Activated CD4-positive, alpha-beta T cell treated with anti-CD3 and anti-CD28 coated beads, Interleukin-2, amount 10 ng/mL, durations not matched to agents 7 days and 5 days (primary cell): ENCODE measurements around the gene ATP5F1C. TPM values are rescaled to one million over a fixed set of nuclear protein-coding genes. Genes with fewer than 3 reads are reported as not detected.

Experiments used
- CTCF ChIA-PET: fragments of 350-600 bp; sonication (Branson Sonifier 250); formaldehyde crosslinking; loops from one replicate; lab custom pipeline; 2021; ENCODE audit warnings: antibody characterized with exemption; lab: Charles Lee
- POLR2A ChIA-PET: fragments of 350-600 bp; sonication (Branson Sonifier 250); formaldehyde crosslinking; loops from one replicate; lab custom pipeline; 2021; ENCODE audit warnings: antibody characterized with exemption; lab: Charles Lee
- DNase-seq: peaks from one replicate; pipeline ENCODE4 v3.0.0-alpha.2; 2020
- H3K27ac Mint-ChIP-seq: one replicate; pipeline ENCODE4 v1.8.0; 2021; ENCODE audit warnings: mild to moderate bottlenecking, moderate library complexity, mixed read lengths
- H3K27me3 Mint-ChIP-seq: one replicate; pipeline ENCODE4 v1.8.0; 2021; ENCODE audit warnings: mixed read lengths
- H3K36me3 Mint-ChIP-seq: one replicate; pipeline ENCODE4 v1.8.0; 2021; ENCODE audit warnings: low read depth, mixed read lengths
- H3K4me1 Mint-ChIP-seq: one replicate; pipeline ENCODE4 v1.8.0; 2021; ENCODE audit warnings: mixed read lengths
- H3K4me3 Mint-ChIP-seq: one replicate; pipeline ENCODE4 v1.8.0; 2021; ENCODE audit warnings: mild to moderate bottlenecking, moderate library complexity, mixed read lengths
- H3K9me3 Mint-ChIP-seq: one replicate; pipeline ENCODE4 v1.8.0; 2021; ENCODE audit warnings: mixed read lengths
- total RNA-seq, 2 experiments: library from RNA; stranded (reverse); gene quantifications; one replicate each; pipeline ENCODE4 v1.2.3, GENCODE V29; 2021

ATP5F1C gene
- total RNA-seq, 2 experiments from 2014 or later, result 256 to 286 TPM

- no peak overlapping the region for H3K27ac Mint-ChIP-seq
- no peaks in the 10 kb centered on the region for H3K27me3 Mint-ChIP-seq
- POLR2A ChIA-PET, result no interaction called here
- CTCF ChIA-PET, result interaction anchor here (0.6 to 1.0 kb wide), 2 partner anchors 11 to 293 kb away, joined by 3 to 4 read pairs; no protein-coding TSS in a partner anchor
- no peak overlapping the region for H3K4me3 Mint-ChIP-seq
- H3K36me3 Mint-ChIP-seq, result peaks cover 25% of the 10 kb centered on the region
- no peak for DNase-seq
- H3K9me3 Mint-ChIP-seq, result no peaks in the 10 kb centered on the region
- peaks cover 20% of the 10 kb centered on the region for H3K4me1 Mint-ChIP-seq
These were observed 36.3 kb downstream of the ATP5F1C start for GRCh38 chr10:7824251-7824650.

DNA sequence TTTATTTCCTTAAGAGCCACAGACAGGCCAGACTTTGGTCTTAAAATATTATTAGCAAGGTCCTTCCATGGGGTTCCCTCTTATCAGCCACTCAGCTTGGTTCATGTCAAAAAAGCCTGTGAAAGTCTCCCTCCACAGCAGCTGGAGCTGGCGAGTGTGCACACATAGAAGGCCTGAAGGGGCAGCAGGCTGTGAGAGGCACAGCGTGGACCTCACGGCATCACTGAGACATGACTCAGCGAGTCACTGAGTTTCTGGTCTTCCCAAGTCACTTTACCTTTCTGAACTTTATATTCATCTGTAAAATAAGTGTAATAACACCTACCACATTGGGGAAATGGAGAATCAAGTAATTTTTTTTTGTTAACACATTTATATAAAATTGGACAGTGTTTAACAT is 39.0 kb downstream of the ATP5F1C start:
- peaks cover 8% of the 10 kb centered on the region for H3K4me1 Mint-ChIP-seq
- CTCF ChIA-PET, result interaction anchor here (1.0 kb wide), 1 partner anchor 9 kb away, joined by 4 read pairs; no protein-coding TSS in a partner anchor
- H3K27me3 Mint-ChIP-seq, result no peaks in the 10 kb centered on the region
- H3K9me3 Mint-ChIP-seq, result no peaks in the 10 kb centered on the region
- no peak overlapping the region for H3K27ac Mint-ChIP-seq
- POLR2A ChIA-PET, result no interaction called here
- H3K36me3 Mint-ChIP-seq, result peaks cover 27% of the 10 kb centered on the region
- no peak for DNase-seq
- no peak overlapping the region for H3K4me3 Mint-ChIP-seq

DNA sequence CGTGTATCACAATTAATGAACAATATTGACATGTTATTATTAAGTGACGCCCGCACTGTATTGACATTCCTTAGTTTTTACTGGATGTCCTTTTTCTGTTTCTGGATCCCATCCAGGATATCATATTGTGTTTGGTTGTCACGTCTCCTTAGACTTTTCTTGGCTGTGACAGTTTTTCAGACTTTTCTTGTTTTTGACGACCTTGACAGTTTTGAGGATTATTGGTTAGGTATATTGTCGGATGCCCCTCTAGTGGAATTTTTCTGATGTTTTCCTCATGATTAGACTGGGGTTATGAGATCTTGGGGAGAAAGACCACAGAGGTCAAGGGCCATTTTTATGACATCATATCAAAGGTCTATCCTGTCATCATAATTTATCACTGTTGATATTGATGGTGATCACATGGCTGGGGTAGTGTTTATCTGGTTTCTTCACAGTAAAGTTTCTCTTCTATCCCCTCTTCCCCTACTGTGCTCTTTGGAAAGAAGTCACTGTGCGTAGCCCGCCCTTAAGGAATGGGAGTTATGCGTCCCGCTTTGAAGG is 41.4 kb downstream of the ATP5F1C start:
- CTCF ChIA-PET, result no interaction called here

DNA sequence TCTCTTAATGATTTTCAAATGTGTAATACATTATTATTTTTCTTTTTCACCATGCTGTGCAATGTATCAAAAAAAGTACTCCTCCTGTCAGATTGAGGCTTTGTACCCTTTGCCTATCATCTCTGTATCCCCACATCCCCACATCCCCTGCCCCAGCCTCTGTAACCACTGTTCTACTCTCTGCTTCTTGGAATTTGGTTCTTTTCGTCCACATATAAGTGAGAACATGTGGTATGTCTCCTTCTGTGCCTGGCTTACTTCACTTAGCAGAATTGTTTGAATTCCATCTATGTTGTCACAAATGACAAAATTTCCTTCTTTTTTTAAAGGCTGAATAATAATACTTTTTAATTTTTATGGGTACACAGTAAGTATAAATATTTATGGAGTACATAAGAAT is 44.1 kb downstream of the ATP5F1C start:
- Mint-ChIP-seq H3K9me3 (no peaks in the 10 kb centered on the region), H3K4me1 (peaks cover 10% of the 10 kb centered on the region), H3K36me3 (peaks cover 18% of the 10 kb centered on the region), H3K27ac (no peak overlapping the region), H3K27me3 (no peaks in the 10 kb centered on the region), H3K4me3 (no peak overlapping the region)
- no peak for DNase-seq
- ChIA-PET CTCF (interaction anchor here (0.6 to 0.8 kb wide), 2 partner anchors 9 to 14 kb away, joined by 3 to 5 read pairs; partner anchors contain the start of gene TAF3), POLR2A (no interaction called here)

More for the DNA sequence above, 41.4 kb downstream of the ATP5F1C start:
- Mint-ChIP-seq H3K4me1 (peaks cover 13% of the 10 kb centered on the region), H3K27me3 (no peaks in the 10 kb centered on the region), H3K4me3 (no peak overlapping the region), H3K9me3 (no peaks in the 10 kb centered on the region), H3K27ac (no peak overlapping the region), H3K36me3 (peaks cover 27% of the 10 kb centered on the region)
- POLR2A ChIA-PET, result no interaction called here
- no peak for DNase-seq

GRCh38 chr10:7833210-7833609 is 45.2 kb downstream of the ATP5F1C start:
- Mint-ChIP-seq H3K27me3 (no peaks in the 10 kb centered on the region), H3K9me3 (no peaks in the 10 kb centered on the region), H3K36me3 (peaks cover 15% of the 10 kb centered on the region), H3K4me3 (no peak overlapping the region), H3K27ac (no peak overlapping the region), H3K4me1 (peaks cover 10% of the 10 kb centered on the region)
- DNase-seq, result no peak
- CTCF ChIA-PET, result no interaction called here
- POLR2A ChIA-PET, result no interaction called here

GRCh38 chr10:7834262-7834661 is 46.3 kb downstream of the ATP5F1C start:
- H3K4me3 Mint-ChIP-seq, result no peak overlapping the region
- H3K36me3 Mint-ChIP-seq, result peaks cover 16% of the 10 kb centered on the region
- H3K27me3 Mint-ChIP-seq, result no peaks in the 10 kb centered on the region
- POLR2A ChIA-PET, result interaction anchor here (0.5 kb wide), 1 partner anchor 23 kb away, joined by 3 read pairs; no protein-coding TSS in a partner anchor
- H3K27ac Mint-ChIP-seq, result no peak overlapping the region
- H3K9me3 Mint-ChIP-seq, result no peaks in the 10 kb centered on the region
- DNase-seq, result no peak
- CTCF ChIA-PET, result no interaction called here
- H3K4me1 Mint-ChIP-seq, result peaks cover 9% of the 10 kb centered on the region

DNA sequence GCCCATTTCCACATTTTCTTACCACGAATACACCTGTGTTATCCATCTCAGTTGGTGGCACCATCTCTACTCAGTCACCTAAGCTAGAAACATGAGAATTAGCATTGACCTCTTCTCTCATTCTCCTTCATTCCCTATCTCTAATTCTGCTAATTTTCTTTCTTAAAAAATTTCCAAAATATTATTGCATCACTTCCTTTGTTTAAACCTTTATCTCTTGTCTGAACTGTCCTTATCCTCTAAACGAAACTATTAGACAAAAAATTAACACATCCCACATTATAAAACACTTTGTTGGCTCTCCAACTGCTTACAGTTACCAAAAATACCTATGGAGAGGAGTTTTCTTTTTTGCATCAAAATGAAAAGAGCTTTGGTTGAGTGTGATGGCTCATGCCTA is 48.6 kb downstream of the ATP5F1C start:
- no peaks in the 10 kb centered on the region for H3K27me3 Mint-ChIP-seq
- peaks cover 17% of the 10 kb centered on the region for H3K36me3 Mint-ChIP-seq
- no peak for DNase-seq
- no peaks in the 10 kb centered on the region for H3K9me3 Mint-ChIP-seq
- H3K27ac Mint-ChIP-seq, result no peak overlapping the region
- POLR2A ChIA-PET, result no interaction called here
- peaks cover 5% of the 10 kb centered on the region for H3K4me1 Mint-ChIP-seq
- no peak overlapping the region for H3K4me3 Mint-ChIP-seq
- CTCF ChIA-PET, result interaction anchor here (1.4 kb wide), 1 partner anchor 9 kb away, joined by 4 read pairs; no protein-coding TSS in a partner anchor

- H3K27ac Mint-ChIP-seq, result no peak overlapping the region
- H3K4me1 Mint-ChIP-seq, result no peaks in the 10 kb centered on the region
- ChIA-PET POLR2A (no interaction called here), CTCF (no interaction called here)
- no peak overlapping the region for H3K4me3 Mint-ChIP-seq
- DNase-seq, result no peak
- no peaks in the 10 kb centered on the region for H3K9me3 Mint-ChIP-seq
- no peaks in the 10 kb centered on the region for H3K27me3 Mint-ChIP-seq
- peaks cover 2% of the 10 kb centered on the region for H3K36me3 Mint-ChIP-seq
These were observed 58.6 kb downstream of the ATP5F1C start for GRCh38 chr10:7846591-7846990.

- Mint-ChIP-seq H3K4me1 (peaks cover 5% of the 10 kb centered on the region), H3K27ac (no peak overlapping the region), H3K27me3 (no peaks in the 10 kb centered on the region), H3K36me3 (no peaks in the 10 kb centered on the region), H3K9me3 (peaks cover 2% of the 10 kb centered on the region), H3K4me3 (no peak overlapping the region)
- CTCF ChIA-PET, result interaction anchor here (0.7 kb wide), 1 partner anchor 21 kb away, joined by 3 read pairs; no protein-coding TSS in a partner anchor
- POLR2A ChIA-PET, result no interaction called here
- DNase-seq, result no peak
These were observed 65.4 kb downstream of the ATP5F1C start for GRCh38 chr10:7853226-7853842.

DNA sequence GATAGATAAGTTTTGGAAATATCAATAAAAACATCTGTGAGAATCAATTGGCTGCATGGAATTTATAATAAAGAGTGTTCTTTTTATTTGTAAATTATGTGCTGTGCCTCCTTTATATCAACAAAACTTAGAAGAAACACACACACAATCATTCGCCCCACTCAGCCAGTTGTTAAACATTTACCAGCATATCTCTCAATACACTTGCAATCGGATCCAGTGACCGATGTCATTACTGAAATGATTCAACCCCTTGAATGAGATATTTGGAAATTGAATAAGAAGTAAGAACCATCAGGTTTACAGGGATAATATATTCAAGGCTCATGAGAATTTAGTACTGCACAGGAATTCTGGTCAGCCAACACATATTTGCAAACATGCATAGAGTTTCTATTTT is 65.9 kb downstream of the ATP5F1C start:
- no peak overlapping the region for H3K27ac Mint-ChIP-seq

GRCh38 chr10:7855205-7855604 is 67.2 kb downstream of the ATP5F1C start:
- peaks cover 5% of the 10 kb centered on the region for H3K36me3 Mint-ChIP-seq
- peaks cover 10% of the 10 kb centered on the region for H3K9me3 Mint-ChIP-seq
- H3K27ac Mint-ChIP-seq, result no peak overlapping the region
- CTCF ChIA-PET, result interaction anchor here (0.8 kb wide), 1 partner anchor 12 kb away, joined by 3 read pairs; no protein-coding TSS in a partner anchor
- H3K4me1 Mint-ChIP-seq, result peaks cover 5% of the 10 kb centered on the region
- no peak for DNase-seq
- no peaks in the 10 kb centered on the region for H3K27me3 Mint-ChIP-seq
- no peak overlapping the region for H3K4me3 Mint-ChIP-seq
- POLR2A ChIA-PET, result no interaction called here

More for the DNA sequence above, 65.9 kb downstream of the ATP5F1C start:
- no peak for DNase-seq
- ChIA-PET POLR2A (no interaction called here), CTCF (no interaction called here)
- Mint-ChIP-seq H3K27me3 (no peaks in the 10 kb centered on the region), H3K4me1 (peaks cover 5% of the 10 kb centered on the region), H3K4me3 (no peak overlapping the region), H3K9me3 (peaks cover 3% of the 10 kb centered on the region), H3K36me3 (no peaks in the 10 kb centered on the region)

DNA sequence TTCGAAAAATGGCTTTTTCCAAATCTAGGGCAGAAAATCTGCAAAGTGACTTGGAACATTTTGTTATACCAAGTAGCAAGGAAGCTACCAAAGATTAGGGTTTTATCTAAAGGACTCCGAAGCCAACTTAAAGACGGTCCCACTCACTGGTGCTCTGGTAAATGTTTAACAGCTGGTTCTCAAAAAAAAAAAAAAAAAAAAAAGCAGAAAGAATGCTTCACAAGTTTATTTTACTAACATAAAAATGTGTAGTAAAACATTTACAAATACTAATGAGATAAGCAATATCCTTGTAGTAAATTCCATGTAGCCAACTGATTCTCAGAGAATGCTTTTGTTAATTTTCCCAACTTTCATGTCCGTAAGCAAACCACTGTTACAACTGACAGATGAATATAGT is 68.7 kb downstream of the ATP5F1C start:
- DNase-seq, result no peak
- no peak overlapping the region for H3K4me3 Mint-ChIP-seq
- no peak overlapping the region for H3K27ac Mint-ChIP-seq
- peaks cover 6% of the 10 kb centered on the region for H3K4me1 Mint-ChIP-seq
- peaks cover 16% of the 10 kb centered on the region for H3K9me3 Mint-ChIP-seq
- no peaks in the 10 kb centered on the region for H3K27me3 Mint-ChIP-seq
- ChIA-PET CTCF (interaction anchor here (0.6 kb wide), 2 partner anchors 34 to 1403 kb away, joined by 3 read pairs; no protein-coding TSS in a partner anchor), POLR2A (no interaction called here)
- H3K36me3 Mint-ChIP-seq, result peaks cover 8% of the 10 kb centered on the region

DNA sequence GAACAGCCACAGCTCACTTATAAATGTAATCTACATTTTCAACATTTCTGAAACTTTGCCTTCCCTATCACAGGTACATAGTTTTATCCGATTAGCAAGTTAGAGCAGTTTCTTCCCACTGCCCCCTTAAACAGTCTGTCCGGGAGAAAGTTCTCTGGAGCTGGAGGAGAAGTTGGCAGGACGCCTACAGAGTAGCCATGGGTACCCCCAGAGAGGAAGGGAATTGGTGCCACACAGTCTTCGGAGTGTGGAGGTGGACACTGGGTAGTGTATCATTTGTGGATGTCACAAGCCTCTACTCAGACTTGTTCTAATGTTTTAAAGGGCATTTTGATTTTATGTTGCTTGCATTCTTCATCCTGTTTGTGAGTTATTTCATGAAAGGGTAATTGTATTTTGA is 69.3 kb downstream of the ATP5F1C start:
- H3K9me3 Mint-ChIP-seq, result peaks cover 21% of the 10 kb centered on the region
- DNase-seq, result no peak
- H3K4me3 Mint-ChIP-seq, result no peak overlapping the region
- no peaks in the 10 kb centered on the region for H3K27me3 Mint-ChIP-seq
- H3K36me3 Mint-ChIP-seq, result peaks cover 13% of the 10 kb centered on the region
- CTCF ChIA-PET, result interaction anchor here (0.6 kb wide), 4 partner anchors 35 to 1402 kb away, joined by 3 to 4 read pairs (median 3); no protein-coding TSS in a partner anchor
- H3K27ac Mint-ChIP-seq, result no peak overlapping the region
- POLR2A ChIA-PET, result interaction anchor here (0.6 kb wide), 1 partner anchor 23 kb away, joined by 3 read pairs; no protein-coding TSS in a partner anchor
- peaks cover 6% of the 10 kb centered on the region for H3K4me1 Mint-ChIP-seq
